ENCODE results near the gene PAM.
A peak's percentile ranks its signal among the peaks of the same experiment; 100 is the strongest.

The PAM gene

GRCh38 chr5:102760815-102761214 lies 5.7 kb downstream of the PAM start:
- no peak overlapping the region for H3K4me3 ChIP-seq (replicated peaks; ENCODE audit: low read depth, low read length)
- DNase-seq (ENCODE audit: extremely low read depth, low read depth): peak; percentile 57
- no peak for TF ChIP-seq CTCF (IDR thresholded peaks at IDR 0.05; ENCODE audit: low read depth, low read length, missing control alignments)

GRCh38 chr5:102762095-102762534 lies 7.0 kb downstream of the PAM start:
- DNase-seq (ENCODE audit: extremely low read depth, low read depth): no peak
- H3K4me3 ChIP-seq (replicated peaks; ENCODE audit: low read depth, low read length): peak overlapping the region; percentile 7; the same call in 1 of the 2 replicates
- TF ChIP-seq CTCF (IDR thresholded peaks at IDR 0.05; ENCODE audit: low read depth, low read length, missing control alignments): no peak

- H3K4me3 ChIP-seq (replicated peaks; ENCODE audit: low read depth, low read length): no peak overlapping the region
- no peak for DNase-seq (ENCODE audit: extremely low read depth, low read depth)
- no peak for TF ChIP-seq CTCF (IDR thresholded peaks at IDR 0.05; ENCODE audit: low read depth, low read length, missing control alignments)
Measured at GRCh38 chr5:102762562-102763227, 7.6 kb downstream of the PAM start.

- no peak for DNase-seq (ENCODE audit: extremely low read depth, low read depth)
- no peak for TF ChIP-seq CTCF (IDR thresholded peaks at IDR 0.05; ENCODE audit: low read depth, low read length, missing control alignments)
- no peak overlapping the region for H3K4me3 ChIP-seq (replicated peaks; ENCODE audit: low read depth, low read length)
Measured at GRCh38 chr5:102763734-102764133, 8.6 kb downstream of the PAM start.

- no peak for DNase-seq (ENCODE audit: extremely low read depth, low read depth)
- no peak for TF ChIP-seq CTCF (IDR thresholded peaks at IDR 0.05; ENCODE audit: low read depth, low read length, missing control alignments)
- H3K4me3 ChIP-seq (replicated peaks; ENCODE audit: low read depth, low read length): no peak overlapping the region
Measured at GRCh38 chr5:102764381-102765004, 9.4 kb downstream of the PAM start.

- H3K4me3 ChIP-seq (replicated peaks; ENCODE audit: low read depth, low read length): no peak overlapping the region
- DNase-seq (ENCODE audit: extremely low read depth, low read depth): no peak
- no peak for TF ChIP-seq CTCF (IDR thresholded peaks at IDR 0.05; ENCODE audit: low read depth, low read length, missing control alignments)
Measured at GRCh38 chr5:102765350-102765749, 10.2 kb downstream of the PAM start.
